OCI-LY1 (cell line): ENCODE measurements around the gene ELOVL6.

Experiments
- EZH2 ChIP-seq: fragments of 200-600 bp; sonication (generic), shearing (Covaris generic); IDR thresholded peaks from 2 replicates; pipeline ENCODE4 v1.8.0; 2017; ENCODE audit warnings: borderline replicate concordance, mixed run types, mild to moderate bottlenecking, antibody characterized with exemption, low read length, moderate library complexity, mixed read lengths
- TF ChIP-seq, protein P1 (sequence below): fragments of 200-600 bp; sonication (generic), shearing (Covaris generic); IDR thresholded peaks from 2 replicates; pipeline ENCODE4 v1.5.1; 2017; ENCODE audit warnings: mild to moderate bottlenecking, antibody characterized with exemption, low read length, moderate library complexity, mixed read lengths

DNA sequence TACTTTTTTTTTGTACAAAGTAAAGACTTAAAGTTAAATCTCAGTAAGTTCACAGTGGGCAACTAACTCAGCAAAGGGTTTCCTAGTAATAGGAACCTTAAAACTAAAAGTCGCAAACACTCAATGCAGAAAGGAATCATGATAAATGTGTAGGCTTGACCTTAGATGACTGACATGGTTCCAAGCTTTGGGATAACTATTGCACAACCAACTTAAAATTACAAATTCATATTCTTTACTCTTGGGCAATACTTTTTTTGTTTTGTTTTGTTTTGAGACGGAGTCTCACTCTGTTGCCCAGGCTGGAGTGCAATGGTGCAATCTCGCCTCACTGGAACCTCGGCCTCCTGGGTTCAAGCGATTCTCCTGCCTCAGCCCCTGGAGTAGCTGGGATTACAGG lies 8.2 kb downstream of the ELOVL6 start:
- TF ChIP-seq, protein P1, sequence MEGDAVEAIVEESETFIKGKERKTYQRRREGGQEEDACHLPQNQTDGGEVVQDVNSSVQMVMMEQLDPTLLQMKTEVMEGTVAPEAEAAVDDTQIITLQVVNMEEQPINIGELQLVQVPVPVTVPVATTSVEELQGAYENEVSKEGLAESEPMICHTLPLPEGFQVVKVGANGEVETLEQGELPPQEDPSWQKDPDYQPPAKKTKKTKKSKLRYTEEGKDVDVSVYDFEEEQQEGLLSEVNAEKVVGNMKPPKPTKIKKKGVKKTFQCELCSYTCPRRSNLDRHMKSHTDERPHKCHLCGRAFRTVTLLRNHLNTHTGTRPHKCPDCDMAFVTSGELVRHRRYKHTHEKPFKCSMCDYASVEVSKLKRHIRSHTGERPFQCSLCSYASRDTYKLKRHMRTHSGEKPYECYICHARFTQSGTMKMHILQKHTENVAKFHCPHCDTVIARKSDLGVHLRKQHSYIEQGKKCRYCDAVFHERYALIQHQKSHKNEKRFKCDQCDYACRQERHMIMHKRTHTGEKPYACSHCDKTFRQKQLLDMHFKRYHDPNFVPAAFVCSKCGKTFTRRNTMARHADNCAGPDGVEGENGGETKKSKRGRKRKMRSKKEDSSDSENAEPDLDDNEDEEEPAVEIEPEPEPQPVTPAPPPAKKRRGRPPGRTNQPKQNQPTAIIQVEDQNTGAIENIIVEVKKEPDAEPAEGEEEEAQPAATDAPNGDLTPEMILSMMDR = no peak
- no peak for TF ChIP-seq EZH2
